ENCODE results near the gene ANO2.
"Not testable (repeated sequence)": the region's sequence is repeated elsewhere in the genome, so short reads cannot be mapped to it uniquely, and the experiment has no call there.

Gene ANO2

DNA sequence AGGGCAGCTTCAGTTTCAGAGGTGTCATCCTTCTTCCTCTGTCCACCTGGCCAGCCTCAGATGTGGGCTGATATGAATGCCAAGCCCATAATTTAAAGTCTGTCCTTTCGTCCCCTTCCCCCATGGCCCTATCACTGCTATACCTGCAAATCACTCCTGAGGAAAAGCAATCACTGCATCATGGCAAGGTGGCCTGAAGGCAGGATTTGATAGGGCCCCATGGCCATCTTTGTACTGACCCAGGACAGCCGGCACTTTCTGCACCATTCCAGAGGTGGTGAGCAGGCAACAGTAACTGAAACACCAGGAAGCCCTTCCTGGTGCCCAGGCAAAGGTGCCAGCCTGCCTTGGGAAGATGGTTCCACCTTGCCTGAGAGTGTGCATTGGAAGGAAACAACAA lies 60.8 kb downstream of the ANO2 start:
- DNase-seq = no peak

DNA sequence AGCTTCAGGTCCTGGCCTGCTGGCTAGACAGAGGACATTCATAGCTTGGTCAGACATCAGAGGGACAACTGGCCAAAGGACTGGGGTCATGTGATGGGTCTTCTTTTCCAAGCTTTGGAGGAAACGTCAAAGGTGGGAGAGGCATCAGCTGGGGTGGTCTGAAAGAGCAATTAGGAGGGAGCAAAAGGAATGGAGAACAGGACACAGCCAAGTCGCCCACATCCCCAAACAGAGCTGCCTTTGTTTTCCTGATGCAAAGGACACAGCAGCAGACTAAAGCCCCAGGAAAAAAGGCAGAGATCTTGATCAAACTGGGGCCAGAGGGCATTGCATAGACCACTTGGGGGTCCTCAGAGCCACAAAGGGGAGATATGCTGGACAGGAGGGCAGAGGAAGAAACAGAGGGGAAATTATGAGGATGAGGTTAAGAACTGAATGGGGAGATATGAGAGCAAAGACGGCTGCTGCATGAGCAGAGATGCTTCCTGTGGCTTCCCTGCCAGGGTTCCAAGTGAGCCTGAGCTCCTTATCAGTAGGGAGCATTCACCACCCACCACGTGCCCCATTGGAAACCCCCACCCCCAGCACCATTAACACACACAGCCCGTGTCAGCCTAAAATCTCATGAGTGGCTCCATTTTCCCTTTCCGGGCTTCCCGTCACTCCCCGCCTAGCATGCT lies 62.4 kb downstream of the ANO2 start:
- DNase-seq = no peak

- no peak for DNase-seq
Observed at GRCh38 chr12:5881666-5882065, 63.4 kb downstream of the ANO2 start.

DNA sequence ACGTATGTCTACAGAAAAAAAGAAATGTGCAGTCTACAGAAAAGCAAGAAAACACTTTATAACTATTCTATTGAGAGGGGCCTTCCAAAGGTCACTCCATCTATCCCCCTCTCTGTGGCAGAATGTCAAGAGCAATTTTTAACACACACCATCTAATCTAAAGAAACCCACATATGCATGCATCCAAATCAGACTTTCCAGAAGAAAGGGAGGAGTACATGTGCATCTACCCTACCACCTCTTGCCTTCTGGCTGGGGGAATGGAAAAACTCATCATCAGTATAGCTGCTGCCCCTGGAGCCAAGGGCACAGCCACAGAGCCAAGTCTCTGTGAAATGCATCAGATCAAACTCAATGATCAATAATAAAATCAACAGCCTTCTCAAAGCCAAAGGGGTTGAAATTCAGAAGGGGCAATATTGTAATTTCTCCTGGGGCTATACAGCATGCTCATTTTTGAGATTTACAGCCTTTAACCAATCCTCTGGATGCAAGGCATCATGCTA lies 63.9 kb downstream of the ANO2 start:
- DNase-seq = no peak

- DNase-seq = no peak
Observed at GRCh38 chr12:5875851-5876250, 69.2 kb downstream of the ANO2 start.

- DNase-seq = no peak
Observed at GRCh38 chr12:5874514-5874913, 70.5 kb downstream of the ANO2 start.

GRCh38 chr12:5873281-5873919 lies 71.7 kb downstream of the ANO2 start:
- no peak for DNase-seq

GRCh38 chr12:5872745-5873144 lies 72.3 kb downstream of the ANO2 start:
- DNase-seq = no peak

DNA sequence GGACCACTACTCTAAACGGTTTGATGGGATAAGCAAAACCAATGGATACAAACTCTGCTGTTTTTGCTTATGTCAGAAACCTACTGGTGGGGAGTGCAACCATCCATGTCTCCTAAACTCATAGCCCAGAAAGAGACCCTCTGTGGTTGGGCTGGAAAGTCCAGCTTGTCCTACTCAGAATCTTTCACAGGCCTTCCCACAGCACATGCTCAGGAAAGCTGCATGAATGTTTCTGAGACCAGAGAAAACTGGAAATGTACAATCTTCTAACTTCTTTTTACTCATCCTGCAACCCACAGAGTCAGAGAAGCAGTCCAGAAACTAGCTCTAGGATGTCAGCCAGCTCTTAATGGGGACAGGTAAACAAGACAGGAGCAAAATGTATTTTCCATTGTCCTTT lies 73.3 kb downstream of the ANO2 start:
- no peak for DNase-seq

DNA sequence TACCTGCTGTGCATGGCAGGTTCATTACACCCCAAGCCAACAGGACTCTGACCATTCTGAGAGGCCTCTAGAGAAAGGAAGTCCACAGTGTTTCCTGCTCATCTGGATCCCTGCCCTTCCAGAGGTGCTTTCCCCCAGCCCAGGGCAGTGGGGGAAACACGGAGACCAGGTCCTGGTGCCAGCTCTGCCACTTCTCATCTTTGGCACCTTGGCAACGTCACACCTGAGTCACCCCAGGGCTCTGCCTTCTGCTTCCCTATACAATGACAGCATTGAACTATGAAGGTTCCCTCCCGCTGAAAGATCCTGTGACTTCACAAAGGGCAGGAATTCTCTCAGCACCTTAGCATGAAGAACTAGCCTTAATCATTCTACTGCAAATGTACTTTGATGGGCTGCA lies 74.9 kb downstream of the ANO2 start:
- DNase-seq = no peak

GRCh38 chr12:5868625-5869295 lies 76.3 kb downstream of the ANO2 start:
- DNase-seq = no peak

DNA sequence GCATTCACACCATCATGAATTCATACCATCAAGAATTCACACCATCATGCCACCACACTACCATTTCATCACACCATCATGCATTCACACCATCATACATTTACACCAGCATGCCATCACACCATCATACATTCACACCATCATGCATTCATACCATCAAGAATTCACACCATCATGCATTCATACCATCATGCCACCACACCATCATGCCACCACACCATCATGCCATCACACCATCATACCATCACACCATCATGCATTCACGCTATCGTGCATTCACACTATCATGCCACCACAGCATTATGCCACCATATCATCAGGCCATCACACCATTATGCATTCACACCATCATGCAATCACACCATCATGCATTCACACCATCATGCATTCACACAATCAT lies 79.7 kb downstream of the ANO2 start:
- DNase-seq = no peak

GRCh38 chr12:5864972-5865371 lies 80.1 kb downstream of the ANO2 start:
- DNase-seq = no peak

DNA sequence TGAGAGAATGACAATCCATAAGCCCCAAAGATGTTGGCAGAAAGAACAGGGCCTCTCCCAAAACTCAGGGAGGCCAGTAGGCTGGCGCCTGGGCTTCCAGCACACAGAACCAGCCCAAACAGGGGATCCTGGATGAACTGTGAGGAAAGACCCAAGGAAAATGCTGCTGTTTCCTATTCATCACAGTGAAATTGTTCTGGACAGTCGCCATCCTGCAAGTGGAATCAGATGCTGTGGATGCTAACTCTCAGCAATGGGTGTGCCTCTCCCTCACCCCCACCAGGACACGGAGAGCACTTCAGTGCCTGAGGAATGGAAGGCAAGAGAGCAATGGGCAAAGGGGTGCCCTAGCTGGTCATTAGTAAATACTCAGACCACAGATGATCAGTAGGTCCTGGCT lies 80.8 kb downstream of the ANO2 start:
- no peak for DNase-seq

GRCh38 chr12:5861416-5861815 lies 83.6 kb downstream of the ANO2 start:
- DNase-seq = no peak

GRCh38 chr12:5856692-5857091 lies 88.4 kb downstream of the ANO2 start:
- no peak for DNase-seq

GRCh38 chr12:5846950-5847349 lies 98.1 kb downstream of the ANO2 start:
- no peak for DNase-seq

- no peak for DNase-seq
Observed at GRCh38 chr12:5840944-5841343, 104.1 kb downstream of the ANO2 start.

DNA sequence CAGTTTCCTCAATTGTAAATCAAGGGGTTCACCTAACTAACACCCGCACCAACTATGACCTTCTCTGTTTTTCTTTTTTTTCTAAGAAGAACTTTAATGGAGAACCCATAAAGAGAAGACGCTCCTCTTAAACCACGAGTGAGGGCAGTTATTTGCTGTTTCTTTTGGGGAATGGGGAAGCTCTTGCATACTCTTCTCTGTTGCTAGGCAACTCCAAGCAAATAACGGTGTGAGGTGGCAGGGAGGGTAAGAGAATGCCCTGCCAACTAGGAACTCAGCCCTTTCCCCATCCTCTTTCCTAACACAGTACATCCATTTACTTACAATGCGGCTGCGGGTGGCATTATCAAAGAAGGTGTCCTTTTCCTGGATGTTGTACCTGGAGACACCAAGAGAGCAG lies 114.9 kb downstream of the ANO2 start:
- DNase-seq = no peak

GRCh38 chr12:5827591-5827990 lies 117.5 kb downstream of the ANO2 start:
- DNase-seq = no peak

- DNase-seq = not testable (repeated sequence)
Observed at GRCh38 chr12:5825761-5826160, 119.3 kb downstream of the ANO2 start.

DNA sequence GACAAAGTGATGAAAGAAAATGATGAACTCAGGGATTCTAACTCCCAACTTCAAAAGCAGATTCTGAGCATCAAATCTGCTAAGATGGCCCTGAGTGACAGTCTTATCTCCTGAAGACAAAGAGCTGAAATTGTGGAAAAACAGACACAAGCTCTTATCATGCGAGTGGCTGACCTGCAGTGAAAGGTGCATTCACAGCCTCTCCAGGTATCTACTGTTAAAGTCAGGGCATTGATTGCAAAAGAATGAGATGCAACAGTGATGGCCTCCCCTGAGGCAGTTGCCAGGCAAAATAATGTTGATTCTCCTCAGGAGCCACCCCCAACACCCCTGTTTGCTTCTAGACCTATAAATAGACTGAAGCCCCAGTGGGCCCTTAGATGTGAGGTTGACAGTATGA lies 126.2 kb downstream of the ANO2 start:
- not testable (repeated sequence) for DNase-seq

GRCh38 chr12:5817246-5817645 lies 127.8 kb downstream of the ANO2 start:
- DNase-seq = no peak

DNA sequence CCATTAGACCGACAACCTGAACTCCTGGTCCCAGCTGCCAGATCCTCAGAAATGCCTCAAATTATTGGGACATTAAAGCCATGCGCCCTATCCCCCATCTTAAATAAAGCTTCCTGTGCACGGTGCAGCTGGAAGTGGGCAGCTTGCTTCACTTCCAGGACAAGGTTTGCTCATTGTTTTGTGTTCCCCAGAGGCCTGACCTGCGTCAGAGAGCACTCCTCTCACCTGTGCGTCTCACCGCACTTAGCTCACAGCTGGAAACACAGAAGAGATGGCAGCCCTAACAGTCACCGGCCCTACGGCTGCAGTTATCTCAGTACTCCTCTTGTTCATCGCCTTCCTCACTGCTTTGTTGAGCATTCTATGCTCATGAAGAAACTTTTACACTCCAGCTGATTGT lies 135.5 kb downstream of the ANO2 start:
- no peak for DNase-seq
